PC-3 (cell line): ENCODE measurements around the gene AKAP13.

ENCODE experiments used
- CTCF ChIP-seq: fragments of 300-600 bp; sonication (generic); conservative IDR thresholded peaks from 2 replicates; pipeline ENCODE4 v1.5.1; 2017; ENCODE audit warnings: antibody characterized with exemption, low read depth, mild to moderate bottlenecking, low read length
- EZH2 ChIP-seq: fragments of 300-600 bp; sonication (generic); IDR thresholded peaks from one replicate; pipeline ENCODE4 v1.6.1; 2017; ENCODE audit warnings: antibody characterized with exemption, mild to moderate bottlenecking, low read length; ENCODE audit not compliant: unreplicated experiment
- EZH2phosphoT487 ChIP-seq: fragments of 300-600 bp; sonication (generic); IDR thresholded peaks from 2 replicates; pipeline ENCODE4 v1.6.1; 2018; ENCODE audit warnings: mild to moderate bottlenecking, antibody characterized with exemption, low read length, borderline replicate concordance

GRCh38 chr15:85694091-85694490, 313.7 kb downstream of the AKAP13 start:
- no peak for TF ChIP-seq CTCF
- TF ChIP-seq EZH2: no peak
- TF ChIP-seq EZH2phosphoT487: no peak
